Ectodermal cell (in vitro differentiated cells): ENCODE measurements around the gene KANSL1.

Source experiments
- H3K27ac ChIP-seq: 2 replicates; pipeline ENCODE4 v1.7.0; 2013; ENCODE audit warnings: mild to moderate bottlenecking, low read depth, low read length; ENCODE audit not compliant: insufficient read depth, poor library complexity, severe bottlenecking
- H3K27me3 ChIP-seq: 2 replicates; pipeline ENCODE4 v1.7.0; 2013; ENCODE audit warnings: mild to moderate bottlenecking, low read length; ENCODE audit not compliant: insufficient read depth, control insufficient read depth, poor library complexity, severe bottlenecking
- H3K36me3 ChIP-seq: one replicate; pipeline ENCODE4 v1.7.0; 2013; ENCODE audit warnings: low read length; ENCODE audit not compliant: control insufficient read depth, insufficient read depth
- H3K4me1 ChIP-seq: one replicate; pipeline ENCODE4 v1.7.0; 2013; ENCODE audit warnings: low read length; ENCODE audit not compliant: control insufficient read depth, insufficient read depth
- H3K4me3 ChIP-seq: 2 replicates; pipeline ENCODE4 v1.7.0; 2013; ENCODE audit warnings: low read depth, low read length, control low read depth; ENCODE audit not compliant: insufficient read depth
- H3K9me3 ChIP-seq: 2 replicates; pipeline ENCODE4 v1.7.0; 2013; ENCODE audit warnings: mild to moderate bottlenecking, low read length, moderate library complexity; ENCODE audit not compliant: control insufficient read depth
- WGBS, 2 experiments: methylation state at CpG; one replicate each; pipeline ENCODE4 v1.1.7; 2013; ENCODE audit warnings: missing lambda C conversion rate in 2 of 2; 5-methylcytosine and 5-hydroxymethylcytosine counted together

KANSL1 gene

DNA sequence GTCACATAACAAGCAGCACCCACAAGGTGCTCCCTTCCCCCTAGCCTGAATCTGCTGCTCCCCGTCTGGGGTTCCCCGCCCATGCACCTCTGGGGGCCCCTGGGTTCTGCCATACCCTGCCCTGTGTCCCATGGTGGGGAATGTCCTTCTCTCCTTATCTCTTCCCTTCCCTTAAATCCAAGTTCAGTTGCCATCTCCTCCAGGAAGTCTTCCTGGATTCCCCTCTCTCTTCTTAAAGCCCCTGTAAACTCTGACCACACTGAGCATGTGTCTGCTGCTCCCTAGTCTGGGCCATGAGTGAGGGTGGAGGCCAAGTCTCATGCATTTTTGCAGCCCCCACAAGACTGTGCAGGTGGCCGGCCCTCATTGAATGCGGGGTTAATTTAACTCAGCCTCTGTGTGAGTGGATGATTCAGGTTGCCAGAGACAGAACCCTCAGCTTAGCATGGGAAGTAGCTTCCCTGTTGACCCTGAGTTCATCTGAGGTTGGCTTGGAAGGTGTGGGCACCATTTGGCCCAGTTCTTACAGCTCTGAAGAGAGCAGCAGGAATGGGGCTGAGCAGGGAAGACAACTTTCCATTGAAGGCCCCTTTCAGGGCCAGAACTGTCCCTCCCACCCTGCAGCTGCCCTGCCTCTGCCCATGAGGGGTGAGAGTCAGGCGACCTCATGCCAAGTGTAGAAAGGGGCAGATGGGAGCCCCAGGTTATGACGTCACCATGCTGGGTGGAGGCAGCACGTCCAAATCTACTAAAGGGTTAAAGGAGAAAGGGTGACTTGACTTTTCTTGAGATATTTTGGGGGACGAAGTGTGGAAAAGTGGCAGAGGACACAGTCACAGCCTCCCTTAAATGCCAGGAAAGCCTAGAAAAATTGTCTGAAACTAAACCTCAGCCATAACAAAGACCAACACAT is 194.0 kb downstream of the KANSL1 start, which contains the start of gene STH:
TSS of gene STH (plus strand) at position 264 of the 913 bp plus-strand sequence. CDS start at position 294, 30 bp downstream.
- Histone ChIP-seq H3K4me1 (no peaks in the 10 kb centered on the region), H3K27ac (no peak within 1 kb of the TSS), H3K36me3 (no peaks in the 10 kb centered on the region), H3K27me3 (no peaks in the 10 kb centered on the region), H3K9me3 (no peaks in the 10 kb centered on the region), H3K4me3 (no peak within 1 kb of the TSS)
- 90 to 93% methylated on average over 8 of the region's 8 CpGs for WGBS, 2 experiments

DNA sequence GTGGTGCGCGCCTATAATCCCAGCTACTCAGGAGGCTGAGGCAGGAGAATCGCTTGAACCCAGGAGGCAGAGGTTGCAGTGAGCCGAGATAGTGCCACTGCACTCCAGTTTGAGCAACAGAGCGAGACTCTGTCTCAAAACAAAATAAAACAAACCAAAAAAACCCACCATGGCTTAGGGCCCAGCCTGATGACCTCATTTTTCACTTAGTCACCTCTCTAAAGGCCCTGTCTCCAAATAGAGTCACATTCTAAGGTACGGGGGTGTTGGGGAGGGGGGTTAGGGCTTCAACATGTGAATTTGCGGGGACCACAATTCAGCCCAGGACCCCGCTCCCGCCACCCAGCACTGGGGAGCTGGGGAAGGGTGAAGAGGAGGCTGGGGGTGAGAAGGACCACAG is 195.6 kb downstream of the KANSL1 start:
- H3K27me3 ChIP-seq = no peaks in the 10 kb centered on the region
- H3K9me3 ChIP-seq = no peaks in the 10 kb centered on the region
- no peak overlapping the region for H3K27ac ChIP-seq
- WGBS, 2 experiments = 93 to 96% methylated on average over 9 of the region's 9 CpGs
- no peaks in the 10 kb centered on the region for H3K36me3 ChIP-seq
- no peak overlapping the region for H3K4me3 ChIP-seq
- peaks cover 4% of the 10 kb centered on the region for H3K4me1 ChIP-seq

DNA sequence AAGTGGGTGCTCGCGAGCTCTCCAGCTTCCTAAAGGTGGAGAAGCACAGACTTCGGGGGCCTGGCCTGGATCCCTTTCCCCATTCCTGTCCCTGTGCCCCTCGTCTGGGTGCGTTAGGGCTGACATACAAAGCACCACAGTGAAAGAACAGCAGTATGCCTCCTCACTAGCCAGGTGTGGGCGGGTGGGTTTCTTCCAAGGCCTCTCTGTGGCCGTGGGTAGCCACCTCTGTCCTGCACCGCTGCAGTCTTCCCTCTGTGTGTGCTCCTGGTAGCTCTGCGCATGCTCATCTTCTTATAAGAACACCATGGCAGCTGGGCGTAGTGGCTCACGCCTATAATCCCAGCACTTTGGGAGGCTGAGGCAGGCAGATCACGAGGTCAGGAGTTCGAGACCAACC is 196.1 kb downstream of the KANSL1 start:
- Histone ChIP-seq H3K9me3 (no peaks in the 10 kb centered on the region), H3K27me3 (no peaks in the 10 kb centered on the region), H3K4me3 (no peak overlapping the region), H3K27ac (no peak overlapping the region), H3K4me1 (peaks cover 4% of the 10 kb centered on the region), H3K36me3 (no peaks in the 10 kb centered on the region)
- WGBS, 2 experiments = 86 to 89% methylated on average over 13 of the region's 13 CpGs

DNA sequence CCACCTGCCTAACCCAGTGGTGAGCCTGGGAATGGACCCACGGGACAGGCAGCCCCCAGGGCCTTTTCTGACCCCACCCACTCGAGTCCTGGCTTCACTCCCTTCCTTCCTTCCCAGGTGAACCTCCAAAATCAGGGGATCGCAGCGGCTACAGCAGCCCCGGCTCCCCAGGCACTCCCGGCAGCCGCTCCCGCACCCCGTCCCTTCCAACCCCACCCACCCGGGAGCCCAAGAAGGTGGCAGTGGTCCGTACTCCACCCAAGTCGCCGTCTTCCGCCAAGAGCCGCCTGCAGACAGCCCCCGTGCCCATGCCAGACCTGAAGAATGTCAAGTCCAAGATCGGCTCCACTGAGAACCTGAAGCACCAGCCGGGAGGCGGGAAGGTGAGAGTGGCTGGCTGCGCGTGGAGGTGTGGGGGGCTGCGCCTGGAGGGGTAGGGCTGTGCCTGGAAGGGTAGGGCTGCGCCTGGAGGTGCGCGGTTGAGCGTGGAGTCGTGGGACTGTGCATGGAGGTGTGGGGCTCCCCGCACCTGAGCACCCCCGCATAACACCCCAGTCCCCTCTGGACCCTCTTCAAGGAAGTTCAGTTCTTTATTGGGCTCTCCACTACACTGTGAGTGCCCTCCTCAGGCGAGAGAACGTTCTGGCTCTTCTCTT is 196.8 kb downstream of the KANSL1 start:
- H3K36me3 ChIP-seq = no peaks in the 10 kb centered on the region
- WGBS, 2 experiments = 90 to 92% methylated on average over 31 of the region's 31 CpGs
- H3K27ac ChIP-seq = no peak overlapping the region
- no peak overlapping the region for H3K4me3 ChIP-seq
- peaks cover 4% of the 10 kb centered on the region for H3K4me1 ChIP-seq
- no peaks in the 10 kb centered on the region for H3K9me3 ChIP-seq
- H3K27me3 ChIP-seq = no peaks in the 10 kb centered on the region

DNA sequence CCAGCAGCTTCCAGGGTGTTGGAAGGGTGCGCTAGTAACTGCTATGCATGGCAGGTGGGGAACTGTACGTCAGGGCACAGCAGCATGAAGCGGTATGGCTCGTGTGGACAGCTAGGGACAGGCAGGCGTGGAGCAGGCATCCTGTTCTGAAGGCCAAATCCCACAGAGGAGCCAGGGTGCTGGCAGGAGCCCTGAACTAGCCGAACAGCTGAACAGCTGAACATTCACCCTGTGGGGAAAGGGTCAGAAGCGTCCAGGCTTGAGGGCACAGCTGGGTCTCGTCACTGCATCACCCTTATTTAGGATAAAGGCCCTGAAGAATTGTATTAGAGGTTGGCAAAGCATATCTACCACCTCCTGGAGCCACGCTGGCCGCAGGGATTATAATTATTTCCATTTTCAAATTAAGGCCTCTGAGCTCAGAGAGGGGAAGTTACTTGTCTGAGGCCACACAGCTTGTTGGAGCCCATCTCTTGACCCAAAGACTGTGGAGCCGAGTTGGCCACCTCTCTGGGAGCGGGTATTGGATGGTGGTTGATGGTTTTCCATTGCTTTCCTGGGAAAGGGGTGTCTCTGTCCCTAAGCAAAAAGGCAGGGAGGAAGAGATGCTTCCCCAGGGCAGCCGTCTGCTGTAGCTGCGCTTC is 197.5 kb downstream of the KANSL1 start:
- H3K36me3 ChIP-seq = no peaks in the 10 kb centered on the region
- no peaks in the 10 kb centered on the region for H3K27me3 ChIP-seq
- H3K27ac ChIP-seq = no peak overlapping the region
- WGBS, 2 experiments = 92 to 93% methylated on average over 14 of the region's 14 CpGs
- no peak overlapping the region for H3K4me3 ChIP-seq
- H3K9me3 ChIP-seq = no peaks in the 10 kb centered on the region
- peaks cover 4% of the 10 kb centered on the region for H3K4me1 ChIP-seq

DNA sequence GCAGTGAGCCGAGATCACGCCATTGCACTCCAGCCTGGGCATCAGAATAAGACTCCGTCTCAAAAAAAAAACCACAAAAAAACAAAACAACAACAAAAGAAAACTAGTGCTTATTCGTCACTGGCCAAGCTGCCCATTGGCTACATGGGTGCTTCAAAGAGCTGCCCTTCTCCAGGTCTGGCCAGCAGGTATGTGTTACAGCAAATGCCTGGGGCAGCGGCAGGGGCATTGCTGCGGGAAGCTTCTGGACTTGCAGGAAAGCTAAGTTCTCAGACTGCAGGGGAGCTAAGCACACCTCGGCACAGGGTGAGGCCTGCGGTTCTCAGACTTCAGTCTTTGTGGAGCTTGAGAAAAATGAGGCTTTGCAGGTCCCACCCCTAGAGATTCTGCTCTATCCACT is 198.2 kb downstream of the KANSL1 start:
- H3K4me1 ChIP-seq = peaks cover 4% of the 10 kb centered on the region
- 90 to 92% methylated on average over 8 of the region's 8 CpGs for WGBS, 2 experiments
- no peaks in the 10 kb centered on the region for H3K9me3 ChIP-seq
- H3K36me3 ChIP-seq = no peaks in the 10 kb centered on the region
- H3K4me3 ChIP-seq = no peak overlapping the region
- H3K27ac ChIP-seq = no peak overlapping the region
- no peaks in the 10 kb centered on the region for H3K27me3 ChIP-seq

DNA sequence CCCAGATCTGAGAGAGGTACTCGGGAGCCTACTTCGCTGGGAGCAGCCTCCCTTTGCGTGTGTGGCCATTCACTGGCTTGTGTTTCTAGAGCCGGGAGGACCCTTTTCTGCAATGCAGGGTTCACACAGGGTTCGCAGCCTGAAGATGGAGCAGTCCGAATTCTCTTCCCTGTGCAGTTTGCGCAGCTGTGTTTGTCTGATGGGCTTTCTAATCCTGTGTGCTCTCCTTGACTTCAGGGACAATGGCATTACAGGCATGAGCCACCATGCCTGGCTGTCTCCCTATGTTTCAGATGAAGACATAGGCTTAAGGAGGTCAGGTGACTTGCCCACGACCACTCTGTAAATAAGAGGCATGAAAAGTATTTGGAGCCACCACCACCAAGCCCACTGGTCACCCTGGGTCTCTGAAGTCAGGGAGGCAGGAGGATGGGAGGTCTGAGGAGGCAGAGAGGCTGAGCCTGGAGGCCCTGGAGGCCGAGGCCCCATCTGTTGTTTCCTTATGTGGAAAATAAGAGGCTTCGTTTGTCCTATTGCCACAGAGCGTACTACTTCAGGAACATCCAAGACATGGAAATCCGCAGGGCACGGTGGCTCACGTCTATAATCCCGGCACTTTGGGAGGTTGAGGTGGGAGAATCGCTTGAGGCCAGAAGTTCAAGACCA is 199.1 kb downstream of the KANSL1 start:
- H3K4me1 ChIP-seq = peaks cover 4% of the 10 kb centered on the region
- H3K9me3 ChIP-seq = no peaks in the 10 kb centered on the region
- no peaks in the 10 kb centered on the region for H3K36me3 ChIP-seq
- WGBS, 2 experiments = 79 to 82% methylated on average over 16 of the region's 16 CpGs
- H3K27me3 ChIP-seq = no peaks in the 10 kb centered on the region
- no peak overlapping the region for H3K27ac ChIP-seq
- H3K4me3 ChIP-seq = no peak overlapping the region

DNA sequence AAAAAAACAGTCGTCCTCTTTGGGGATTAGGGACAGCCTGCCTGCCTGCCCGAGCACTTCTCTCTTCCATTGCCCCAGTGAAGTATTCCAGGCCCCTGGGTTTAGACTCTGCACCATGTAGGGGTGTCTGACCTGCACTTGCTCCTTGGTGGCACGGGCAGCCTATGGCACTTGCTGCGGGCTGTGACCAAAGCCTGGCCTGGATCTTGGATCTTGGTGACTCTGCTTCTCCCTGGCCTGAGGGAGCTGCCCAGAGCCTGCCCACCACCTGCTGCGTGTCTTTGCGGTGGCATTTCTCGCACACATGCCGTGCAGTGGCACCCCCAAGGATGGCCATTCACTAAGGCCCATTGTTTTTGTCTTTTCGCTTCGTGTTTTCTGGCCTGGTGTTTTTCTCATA is 200.3 kb downstream of the KANSL1 start:
- WGBS, 2 experiments = 72 to 75% methylated on average over 10 of the region's 10 CpGs
- Histone ChIP-seq H3K36me3 (no peaks in the 10 kb centered on the region), H3K9me3 (no peaks in the 10 kb centered on the region), H3K4me1 (peaks cover 4% of the 10 kb centered on the region), H3K4me3 (no peak overlapping the region), H3K27ac (no peak overlapping the region), H3K27me3 (no peaks in the 10 kb centered on the region)

DNA sequence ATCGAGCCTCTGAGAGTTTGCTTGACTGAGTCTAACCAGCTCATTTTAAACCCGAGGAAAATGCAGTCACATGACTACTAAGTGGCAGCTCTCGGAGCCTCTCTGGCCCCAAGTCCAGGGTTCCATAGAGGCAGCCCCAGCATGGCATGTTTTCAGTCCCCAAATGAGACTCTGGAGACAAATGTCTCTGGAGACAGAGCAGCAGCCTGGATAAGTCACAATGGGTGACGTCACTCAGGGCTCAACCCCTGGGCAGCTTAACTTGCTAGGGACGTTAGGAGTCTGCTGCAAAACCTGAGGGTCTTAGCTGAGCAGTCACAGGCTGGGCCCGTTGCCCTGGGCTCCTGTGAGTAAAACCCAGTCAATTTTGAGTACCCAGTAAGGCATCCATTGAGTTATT is 201.1 kb downstream of the KANSL1 start:
- H3K27me3 ChIP-seq = no peaks in the 10 kb centered on the region
- H3K9me3 ChIP-seq = no peaks in the 10 kb centered on the region
- H3K36me3 ChIP-seq = no peaks in the 10 kb centered on the region
- peaks cover 4% of the 10 kb centered on the region for H3K4me1 ChIP-seq
- no peak overlapping the region for H3K27ac ChIP-seq
- no peak overlapping the region for H3K4me3 ChIP-seq
- 74% methylated on average over 6 of the region's 6 CpGs for WGBS, 2 experiments
